ENCODE data around the gene DRICH1.
A peak's percentile ranks its signal among the peaks of the same experiment; 100 is the strongest.
"Not testable (repeated sequence)": the region's sequence is repeated elsewhere in the genome, so short reads cannot be mapped to it uniquely, and the experiment has no call there.

DRICH1 gene

GRCh38 chr22:23598805-23599518 is 33.2 kb downstream of the DRICH1 start:
- no peak for DNase-seq (ENCODE audit: low spot score)

GRCh38 chr22:23597576-23598268 is 34.4 kb downstream of the DRICH1 start:
- not testable (repeated sequence) for DNase-seq (ENCODE audit: low spot score)

- DNase-seq (ENCODE audit: low spot score): not testable (repeated sequence)
Measured at GRCh38 chr22:23595904-23596303, 36.2 kb downstream of the DRICH1 start.

GRCh38 chr22:23591846-23592245 is 40.3 kb downstream of the DRICH1 start:
- no peak for DNase-seq (ENCODE audit: low spot score)

- DNase-seq (ENCODE audit: low spot score): peak; percentile 23
Measured at GRCh38 chr22:23591201-23591791, 40.8 kb downstream of the DRICH1 start.

GRCh38 chr22:23583836-23584235 is 48.3 kb downstream of the DRICH1 start:
- no peak for DNase-seq (ENCODE audit: low spot score)

- no peak for DNase-seq (ENCODE audit: low spot score)
Measured at GRCh38 chr22:23583153-23583552, 49.0 kb downstream of the DRICH1 start.

- DNase-seq (ENCODE audit: low spot score): no peak
Measured at GRCh38 chr22:23581260-23581650, 50.9 kb downstream of the DRICH1 start.

- no peak for DNase-seq (ENCODE audit: low spot score)
Measured at GRCh38 chr22:23580576-23581259, 51.4 kb downstream of the DRICH1 start.

GRCh38 chr22:23579870-23580575 is 52.1 kb downstream of the DRICH1 start, which contains the start of gene IGLL1:
TSS of gene IGLL1 (minus strand) at chr22:23580290. CDS start at chr22:23580190, 100 bp downstream.
- no peak for DNase-seq (ENCODE audit: low spot score)

GRCh38 chr22:23579280-23579679 is 52.8 kb downstream of the DRICH1 start:
- DNase-seq (ENCODE audit: low spot score): no peak

GRCh38 chr22:23578306-23578705 is 53.8 kb downstream of the DRICH1 start:
- no peak for DNase-seq (ENCODE audit: low spot score)

- no peak for DNase-seq (ENCODE audit: low spot score)
Measured at GRCh38 chr22:23576681-23577080, 55.4 kb downstream of the DRICH1 start.

- DNase-seq (ENCODE audit: low spot score): no peak
Measured at GRCh38 chr22:23575601-23576000, 56.5 kb downstream of the DRICH1 start.

GRCh38 chr22:23574877-23575276 is 57.2 kb downstream of the DRICH1 start:
- DNase-seq (ENCODE audit: low spot score): no peak

GRCh38 chr22:23574371-23574811 is 57.7 kb downstream of the DRICH1 start:
- no peak for DNase-seq (ENCODE audit: low spot score)

GRCh38 chr22:23573701-23574235 is 58.4 kb downstream of the DRICH1 start:
- not testable (repeated sequence) for DNase-seq (ENCODE audit: low spot score)

GRCh38 chr22:23573106-23573505 is 59.0 kb downstream of the DRICH1 start:
- not testable (repeated sequence) for DNase-seq (ENCODE audit: low spot score)

- no peak for DNase-seq (ENCODE audit: low spot score)
Measured at GRCh38 chr22:23571486-23571885, 60.6 kb downstream of the DRICH1 start.

GRCh38 chr22:23570681-23571080 is 61.4 kb downstream of the DRICH1 start:
- DNase-seq (ENCODE audit: low spot score): no peak

GRCh38 chr22:23569716-23570115 is 62.4 kb downstream of the DRICH1 start:
- DNase-seq (ENCODE audit: low spot score): no peak

Data from globus pallidus (tissue), 1 donor.